Measurements from ENCODE around the gene DPCD. TPM values are rescaled to one million over a fixed set of nuclear protein-coding genes. Genes with fewer than 3 reads are reported as not detected.

The DPCD gene
- 17.4 TPM for polyA plus RNA-seq
- long read RNA-seq, donor 1, partial matches to known transcripts = 0 of 4 reads
- long read RNA-seq, donor 1, other reads (novel, unspliced or antisense) = 0 of 4 reads
- long read RNA-seq, donor 2, transcript DPCD-202 (6 exons, 858 nt) = major isoform, 14 of 130 reads
- long read RNA-seq, donor 2, partial matches to known transcripts = 88 of 130 reads
- long read RNA-seq, donor 2, other reads (novel, unspliced or antisense) = 28 of 130 reads
- long read RNA-seq, donor 3 = 0 reads
- long read RNA-seq, donor 4, partial matches to known transcripts = 0 of 2 reads
- long read RNA-seq, donor 4, other reads (novel, unspliced or antisense) = 0 of 2 reads
- long read RNA-seq, donor 5, partial matches to known transcripts = 0 of 2 reads
- long read RNA-seq, donor 5, other reads (novel, unspliced or antisense) = 0 of 2 reads
- long read RNA-seq, donor 6, transcript DPCD-202 (6 exons, 858 nt) = major isoform, 6 of 6 reads
- long read RNA-seq, donor 6, partial matches to known transcripts = 0 of 6 reads
- long read RNA-seq, donor 6, other reads (novel, unspliced or antisense) = 0 of 6 reads
- long read RNA-seq, donor 7, transcript DPCD-202 (6 exons, 858 nt) = major isoform, 5 of 5 reads
- long read RNA-seq, donor 7, partial matches to known transcripts = 0 of 5 reads
- long read RNA-seq, donor 7, other reads (novel, unspliced or antisense) = 0 of 5 reads
- long read RNA-seq, donor 8, transcript DPCD-202 (6 exons, 858 nt) = major isoform, 15 of 15 reads
- long read RNA-seq, donor 8, partial matches to known transcripts = 0 of 15 reads
- long read RNA-seq, donor 8, other reads (novel, unspliced or antisense) = 0 of 15 reads
- long read RNA-seq, donor 9, transcript DPCD-202 (6 exons, 858 nt) = major isoform, 8 of 9 reads
- long read RNA-seq, donor 9, partial matches to known transcripts = 0 of 9 reads
- long read RNA-seq, donor 9, other reads (novel, unspliced or antisense) = 0 of 9 reads
- long read RNA-seq, donor 10, transcript DPCD-202 (6 exons, 858 nt) = major isoform, 18 of 18 reads
- long read RNA-seq, donor 10, partial matches to known transcripts = 0 of 18 reads
- long read RNA-seq, donor 10, other reads (novel, unspliced or antisense) = 0 of 18 reads
- long read RNA-seq, donor 11, transcript DPCD-202 (6 exons, 858 nt) = major isoform, 7 of 7 reads
- long read RNA-seq, donor 11, partial matches to known transcripts = 0 of 7 reads
- long read RNA-seq, donor 11, other reads (novel, unspliced or antisense) = 0 of 7 reads

- no peaks in the 10 kb centered on the region for H3K9me3 ChIP-seq (ENCODE audit: control insufficient read depth, low read depth, low read length)
- no peaks in the 10 kb centered on the region for H3K27me3 ChIP-seq (ENCODE audit: control insufficient read depth, insufficient read depth, low read length)
- peaks cover 18% of the 10 kb centered on the region for H3K36me3 ChIP-seq (ENCODE audit: control insufficient read depth, insufficient read depth, low read length)
- H3K27ac ChIP-seq (ENCODE audit: low read length) = peak within 1 kb of the TSS; percentile 24
- WGBS (ENCODE audit: insufficient coverage, low lambda C conversion rate) = 0% methylated on average over 3 of the region's 50 CpGs
- H3K4me1 ChIP-seq (ENCODE audit: control insufficient read depth, insufficient read depth, low read length) = peaks cover 11% of the 10 kb centered on the region
- DNase-seq = peak; percentile 94 to 96
- peak within 1 kb of the TSS; percentile 98 for H3K4me3 ChIP-seq (ENCODE audit: low read length)
These were observed at the start of gene DPCD, which contains the start of gene POLL for GRCh38 chr10:101587725-101588653. DPCD (plus strand) TSS chr10:101588321; CDS start chr10:101588337, 16 bp downstream. POLL (minus strand) TSS chr10:101588257; CDS start chr10:101587360, 897 bp downstream.

GRCh38 chr10:101538446-101538845 is 49.7 kb upstream of the DPCD start:
- WGBS (ENCODE audit: insufficient coverage, low lambda C conversion rate) = no CpG with 5 or more reads among the region's 2 CpGs
- Histone ChIP-seq H3K27me3 (ENCODE audit: control insufficient read depth, insufficient read depth, low read length) (no peaks in the 10 kb centered on the region), H3K27ac (ENCODE audit: low read length) (no peak overlapping the region), H3K4me1 (ENCODE audit: control insufficient read depth, insufficient read depth, low read length) (no peaks in the 10 kb centered on the region), H3K4me3 (ENCODE audit: low read length) (no peak overlapping the region), H3K36me3 (ENCODE audit: control insufficient read depth, insufficient read depth, low read length) (peaks cover 28% of the 10 kb centered on the region), H3K9me3 (ENCODE audit: control insufficient read depth, low read depth, low read length) (no peaks in the 10 kb centered on the region)
- DNase-seq = no peak

GRCh38 chr10:101545898-101546297 is 42.2 kb upstream of the DPCD start:
- Histone ChIP-seq H3K27ac (ENCODE audit: low read length) (no peak overlapping the region), H3K4me3 (ENCODE audit: low read length) (no peak overlapping the region), H3K4me1 (ENCODE audit: control insufficient read depth, insufficient read depth, low read length) (no peaks in the 10 kb centered on the region), H3K36me3 (ENCODE audit: control insufficient read depth, insufficient read depth, low read length) (peaks cover 7% of the 10 kb centered on the region), H3K9me3 (ENCODE audit: control insufficient read depth, low read depth, low read length) (no peaks in the 10 kb centered on the region), H3K27me3 (ENCODE audit: control insufficient read depth, insufficient read depth, low read length) (no peaks in the 10 kb centered on the region)
- DNase-seq = no peak

GRCh38 chr10:101550965-101551364 is 37.2 kb upstream of the DPCD start:
- H3K27me3 ChIP-seq (ENCODE audit: control insufficient read depth, insufficient read depth, low read length) = no peaks in the 10 kb centered on the region
- no peaks in the 10 kb centered on the region for H3K9me3 ChIP-seq (ENCODE audit: control insufficient read depth, low read depth, low read length)
- no peaks in the 10 kb centered on the region for H3K4me1 ChIP-seq (ENCODE audit: control insufficient read depth, insufficient read depth, low read length)
- no CpG with 5 or more reads among the region's 2 CpGs for WGBS (ENCODE audit: insufficient coverage, low lambda C conversion rate)
- no peak for DNase-seq
- no peak overlapping the region for H3K4me3 ChIP-seq (ENCODE audit: low read length)
- H3K27ac ChIP-seq (ENCODE audit: low read length) = no peak overlapping the region
- peaks cover 35% of the 10 kb centered on the region for H3K36me3 ChIP-seq (ENCODE audit: control insufficient read depth, insufficient read depth, low read length)

GRCh38 chr10:101552442-101552841 is 35.7 kb upstream of the DPCD start:
- no peaks in the 10 kb centered on the region for H3K9me3 ChIP-seq (ENCODE audit: control insufficient read depth, low read depth, low read length)
- no peaks in the 10 kb centered on the region for H3K4me1 ChIP-seq (ENCODE audit: control insufficient read depth, insufficient read depth, low read length)
- no peak for DNase-seq
- H3K36me3 ChIP-seq (ENCODE audit: control insufficient read depth, insufficient read depth, low read length) = peaks cover 35% of the 10 kb centered on the region
- H3K4me3 ChIP-seq (ENCODE audit: low read length) = no peak overlapping the region
- H3K27me3 ChIP-seq (ENCODE audit: control insufficient read depth, insufficient read depth, low read length) = no peaks in the 10 kb centered on the region
- WGBS (ENCODE audit: insufficient coverage, low lambda C conversion rate) = no CpG with 5 or more reads among the region's 3 CpGs
- H3K27ac ChIP-seq (ENCODE audit: low read length) = no peak overlapping the region

GRCh38 chr10:101557541-101557940 is 30.6 kb upstream of the DPCD start:
- no peak overlapping the region for H3K4me3 ChIP-seq (ENCODE audit: low read length)
- no peaks in the 10 kb centered on the region for H3K9me3 ChIP-seq (ENCODE audit: control insufficient read depth, low read depth, low read length)
- no peaks in the 10 kb centered on the region for H3K4me1 ChIP-seq (ENCODE audit: control insufficient read depth, insufficient read depth, low read length)
- DNase-seq = no peak
- H3K27ac ChIP-seq (ENCODE audit: low read length) = no peak overlapping the region
- 80% methylated on average over 1 of the region's 2 CpGs for WGBS (ENCODE audit: insufficient coverage, low lambda C conversion rate)
- H3K27me3 ChIP-seq (ENCODE audit: control insufficient read depth, insufficient read depth, low read length) = peaks cover 8% of the 10 kb centered on the region
- H3K36me3 ChIP-seq (ENCODE audit: control insufficient read depth, insufficient read depth, low read length) = peaks cover 20% of the 10 kb centered on the region

GRCh38 chr10:101558204-101558603 is 29.9 kb upstream of the DPCD start:
- Histone ChIP-seq H3K9me3 (ENCODE audit: control insufficient read depth, low read depth, low read length) (no peaks in the 10 kb centered on the region), H3K27me3 (ENCODE audit: control insufficient read depth, insufficient read depth, low read length) (peaks cover 13% of the 10 kb centered on the region)

GRCh38 chr10:101558671-101559595 is 29.2 kb upstream of the DPCD start:
- DNase-seq = no peak
- peaks cover 16% of the 10 kb centered on the region for H3K27me3 ChIP-seq (ENCODE audit: control insufficient read depth, insufficient read depth, low read length)
- no peaks in the 10 kb centered on the region for H3K9me3 ChIP-seq (ENCODE audit: control insufficient read depth, low read depth, low read length)
- peaks cover 8% of the 10 kb centered on the region for H3K36me3 ChIP-seq (ENCODE audit: control insufficient read depth, insufficient read depth, low read length)
- H3K4me3 ChIP-seq (ENCODE audit: low read length) = no peak overlapping the region
- WGBS (ENCODE audit: insufficient coverage, low lambda C conversion rate) = no CpG with 5 or more reads among the region's 18 CpGs
- no peak overlapping the region for H3K27ac ChIP-seq (ENCODE audit: low read length)
- no peaks in the 10 kb centered on the region for H3K4me1 ChIP-seq (ENCODE audit: control insufficient read depth, insufficient read depth, low read length)

More at GRCh38 chr10:101558204-101558603, 29.9 kb upstream of the DPCD start:
- Histone ChIP-seq H3K4me3 (ENCODE audit: low read length) (no peak overlapping the region), H3K36me3 (ENCODE audit: control insufficient read depth, insufficient read depth, low read length) (peaks cover 14% of the 10 kb centered on the region), H3K27ac (ENCODE audit: low read length) (no peak overlapping the region), H3K4me1 (ENCODE audit: control insufficient read depth, insufficient read depth, low read length) (no peaks in the 10 kb centered on the region)
- no peak for DNase-seq
- WGBS (ENCODE audit: insufficient coverage, low lambda C conversion rate) = no CpG with 5 or more reads among the region's 2 CpGs

Measured in large intestine (tissue), 12 donors.